ENCODE data around the gene GPC4. TPM values are rescaled to one million over a fixed set of nuclear protein-coding genes. Genes with fewer than 3 reads are reported as not detected.

Gene GPC4
- total RNA-seq, 1 experiment from 2014 or later, result 4.7 TPM

GRCh38 chrX:133333154-133333750 is 82.0 kb downstream of the GPC4 start:
- Histone ChIP-seq H3K9me2 (ENCODE audit: insufficient read depth) (no peaks in the 10 kb centered on the region), H3K79me2 (ENCODE audit: low read depth) (no peaks in the 10 kb centered on the region), H3K36me3 (ENCODE audit: low read depth) (no peaks in the 10 kb centered on the region), H3K4me2 (no peak overlapping the region), H3F3A (ENCODE audit: insufficient read depth, low read depth) (no peaks in the 10 kb centered on the region), H4K20me1 (ENCODE audit: insufficient read depth) (no peaks in the 10 kb centered on the region), H3K9me3 (ENCODE audit: insufficient read depth, low read depth) (no peaks in the 10 kb centered on the region), H3K27me3 (ENCODE audit: insufficient read depth, low read depth) (no peaks in the 10 kb centered on the region), H3K4me3 (no peak overlapping the region), H3K4me1 (replicated peaks; ENCODE audit: insufficient read depth) (no peaks in the 10 kb centered on the region), H2AFZ (no peak overlapping the region), H3K27ac (no peak overlapping the region)
- DNase-seq, result no peak
- intact Hi-C loops (cut with micrococcal nuclease; ENCODE audit: unreplicated experiment), result loop anchor here (10.0 kb wide), 1 partner anchor 212 kb away; no protein-coding TSS in a partner anchor
- TF ChIP-seq EZH2 (IDR thresholded peaks at IDR 0.05; ENCODE audit: low read depth) (no peak), CTCF (conservative IDR thresholded peaks at IDR 0.05) (no peak)
- BruUV-seq (replicated peaks), result no TSS peak
- ChIA-PET POLR2A (ENCODE audit: unreplicated experiment) (no interaction called here), CTCF (no interaction called here)

DNA sequence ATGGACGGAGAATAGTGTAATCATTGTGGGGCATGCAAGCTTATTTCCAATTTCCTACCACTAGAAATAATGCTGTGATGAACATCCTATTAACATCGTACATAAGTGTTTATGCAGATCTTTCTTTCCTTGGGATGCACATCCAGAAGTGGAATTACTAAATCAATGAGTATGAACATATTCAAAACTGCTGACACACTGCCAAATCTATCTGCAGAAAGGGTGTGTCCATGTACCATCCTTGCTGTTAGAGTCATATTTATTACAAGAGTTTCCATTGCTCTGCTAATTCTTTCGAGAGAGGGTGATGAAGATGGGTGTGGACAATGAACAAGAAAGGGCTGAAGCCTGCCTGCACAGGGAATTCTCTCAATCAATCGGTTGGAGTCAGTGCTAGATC is 82.6 kb downstream of the GPC4 start:
- no peak overlapping the region for H3K27ac ChIP-seq
- DNase-seq, result no peak
- no peak overlapping the region for H3K4me2 ChIP-seq
- no peak overlapping the region for H2AFZ ChIP-seq
- no peaks in the 10 kb centered on the region for H3K79me2 ChIP-seq (ENCODE audit: low read depth)
- TF ChIP-seq EZH2 (IDR thresholded peaks at IDR 0.05; ENCODE audit: low read depth) (no peak), CTCF (conservative IDR thresholded peaks at IDR 0.05) (no peak)
- H3K4me1 ChIP-seq (replicated peaks; ENCODE audit: insufficient read depth), result no peaks in the 10 kb centered on the region
- POLR2A ChIA-PET (ENCODE audit: unreplicated experiment), result no interaction called here
- intact Hi-C loops (cut with micrococcal nuclease; ENCODE audit: unreplicated experiment), result loop anchor here (10.0 kb wide), 1 partner anchor 212 kb away; no protein-coding TSS in a partner anchor
- H4K20me1 ChIP-seq (ENCODE audit: insufficient read depth), result no peaks in the 10 kb centered on the region
- H3K9me2 ChIP-seq (ENCODE audit: insufficient read depth), result no peaks in the 10 kb centered on the region
- H3K9me3 ChIP-seq (ENCODE audit: insufficient read depth, low read depth), result no peaks in the 10 kb centered on the region
- H3F3A ChIP-seq (ENCODE audit: insufficient read depth, low read depth), result no peaks in the 10 kb centered on the region
- H3K27me3 ChIP-seq (ENCODE audit: insufficient read depth, low read depth), result no peaks in the 10 kb centered on the region
- CTCF ChIA-PET, result no interaction called here
- no TSS peak for BruUV-seq (replicated peaks)
- no peaks in the 10 kb centered on the region for H3K36me3 ChIP-seq (ENCODE audit: low read depth)
- no peak overlapping the region for H3K4me3 ChIP-seq

- TF ChIP-seq CTCF (conservative IDR thresholded peaks at IDR 0.05) (no peak), EZH2 (IDR thresholded peaks at IDR 0.05; ENCODE audit: low read depth) (no peak)
- Histone ChIP-seq H3K79me2 (ENCODE audit: low read depth) (no peaks in the 10 kb centered on the region), H3K9me3 (ENCODE audit: insufficient read depth, low read depth) (no peaks in the 10 kb centered on the region), H3K4me2 (no peak overlapping the region), H3K4me3 (no peak overlapping the region), H3K27me3 (ENCODE audit: insufficient read depth, low read depth) (no peaks in the 10 kb centered on the region), H2AFZ (no peak overlapping the region), H4K20me1 (ENCODE audit: insufficient read depth) (no peaks in the 10 kb centered on the region), H3K9me2 (ENCODE audit: insufficient read depth) (no peaks in the 10 kb centered on the region), H3F3A (ENCODE audit: insufficient read depth, low read depth) (no peaks in the 10 kb centered on the region), H3K36me3 (ENCODE audit: low read depth) (no peaks in the 10 kb centered on the region), H3K4me1 (replicated peaks; ENCODE audit: insufficient read depth) (no peaks in the 10 kb centered on the region), H3K27ac (no peak overlapping the region)
- CTCF ChIA-PET, result interaction anchor here (0.7 kb wide), 1 partner anchor 355 kb away, joined by 5 read pairs; no protein-coding TSS in a partner anchor
- BruUV-seq (replicated peaks), result no TSS peak
- POLR2A ChIA-PET (ENCODE audit: unreplicated experiment), result no interaction called here
- DNase-seq, result no peak
- intact Hi-C loops (cut with micrococcal nuclease; ENCODE audit: unreplicated experiment), result loop anchor here (10.0 kb wide), 1 partner anchor 214 kb away; no protein-coding TSS in a partner anchor
Observed at GRCh38 chrX:133330956-133331355, 84.3 kb downstream of the GPC4 start.

All from PC-9 (cell line).